Kasumi-1 (cell line): Measurements from ENCODE around the gene CAPZA2.
"Not testable (repeated sequence)": the region's sequence is repeated elsewhere in the genome, so short reads cannot be mapped to it uniquely, and the experiment has no call there.

Experiments used
- DNase-seq, 2 experiments: peaks; one replicate each; lab custom pipeline; 2025; lab: John Stamatoyannopoulos, UW

Gene CAPZA2

GRCh38 chr7:116862234-116862950, at the start of gene CAPZA2:
CAPZA2 (plus strand) TSS chr7:116862587; CDS start chr7:116862612, 25 bp downstream.
- peak; percentile 89 to 96 for DNase-seq

GRCh38 chr7:116812860-116813259, 49.5 kb upstream of the CAPZA2 start:
- no peak for DNase-seq

GRCh38 chr7:116813371-116813770, 49.0 kb upstream of the CAPZA2 start:
- DNase-seq = not testable (repeated sequence)

- DNase-seq = no peak
Measured at GRCh38 chr7:116815041-116815440, 47.3 kb upstream of the CAPZA2 start.

- DNase-seq = no peak
Measured at GRCh38 chr7:116820149-116820548, 42.2 kb upstream of the CAPZA2 start.

- not testable (repeated sequence) for DNase-seq
Measured at GRCh38 chr7:116821647-116822046, 40.7 kb upstream of the CAPZA2 start.

- DNase-seq = no peak
Measured at GRCh38 chr7:116824449-116824848, 37.9 kb upstream of the CAPZA2 start.

- no peak for DNase-seq
Measured at GRCh38 chr7:116828281-116828680, 34.1 kb upstream of the CAPZA2 start.

- no peak for DNase-seq
Measured at GRCh38 chr7:116829041-116829440, 33.3 kb upstream of the CAPZA2 start.

GRCh38 chr7:116829493-116829892, 32.9 kb upstream of the CAPZA2 start:
- no peak for DNase-seq

GRCh38 chr7:116832692-116833091, 29.7 kb upstream of the CAPZA2 start:
- no peak for DNase-seq

GRCh38 chr7:116834815-116835504, 27.4 kb upstream of the CAPZA2 start:
- no peak for DNase-seq

- no peak for DNase-seq
Measured at GRCh38 chr7:116836048-116836447, 26.3 kb upstream of the CAPZA2 start.

GRCh38 chr7:116836911-116837310, 25.5 kb upstream of the CAPZA2 start:
- no peak for DNase-seq

GRCh38 chr7:116837586-116837985, 24.8 kb upstream of the CAPZA2 start:
- DNase-seq = no peak

GRCh38 chr7:116840256-116840655, 22.1 kb upstream of the CAPZA2 start:
- no peak for DNase-seq

GRCh38 chr7:116842371-116842770, 20.0 kb upstream of the CAPZA2 start:
- no peak for DNase-seq

GRCh38 chr7:116843378-116843777, 19.0 kb upstream of the CAPZA2 start:
- DNase-seq = peak; percentile 69 to 85

- no peak for DNase-seq
Measured at GRCh38 chr7:116851175-116851574, 11.2 kb upstream of the CAPZA2 start.

GRCh38 chr7:116851671-116852070, 10.7 kb upstream of the CAPZA2 start:
- DNase-seq = no peak

GRCh38 chr7:116854132-116854531, 8.3 kb upstream of the CAPZA2 start:
- DNase-seq = no peak

GRCh38 chr7:116857052-116857451, 5.3 kb upstream of the CAPZA2 start:
- no peak for DNase-seq

GRCh38 chr7:116859323-116859722, 3.1 kb upstream of the CAPZA2 start:
- peak; percentile 71 for DNase-seq

- DNase-seq = no peak
Measured at GRCh38 chr7:116861717-116862116, 670 bp upstream of the CAPZA2 start.
